Measurements from ENCODE around the gene GIPC1.
A peak's percentile ranks its signal among the peaks of the same experiment; 100 is the strongest.

The GIPC1 gene

DNA sequence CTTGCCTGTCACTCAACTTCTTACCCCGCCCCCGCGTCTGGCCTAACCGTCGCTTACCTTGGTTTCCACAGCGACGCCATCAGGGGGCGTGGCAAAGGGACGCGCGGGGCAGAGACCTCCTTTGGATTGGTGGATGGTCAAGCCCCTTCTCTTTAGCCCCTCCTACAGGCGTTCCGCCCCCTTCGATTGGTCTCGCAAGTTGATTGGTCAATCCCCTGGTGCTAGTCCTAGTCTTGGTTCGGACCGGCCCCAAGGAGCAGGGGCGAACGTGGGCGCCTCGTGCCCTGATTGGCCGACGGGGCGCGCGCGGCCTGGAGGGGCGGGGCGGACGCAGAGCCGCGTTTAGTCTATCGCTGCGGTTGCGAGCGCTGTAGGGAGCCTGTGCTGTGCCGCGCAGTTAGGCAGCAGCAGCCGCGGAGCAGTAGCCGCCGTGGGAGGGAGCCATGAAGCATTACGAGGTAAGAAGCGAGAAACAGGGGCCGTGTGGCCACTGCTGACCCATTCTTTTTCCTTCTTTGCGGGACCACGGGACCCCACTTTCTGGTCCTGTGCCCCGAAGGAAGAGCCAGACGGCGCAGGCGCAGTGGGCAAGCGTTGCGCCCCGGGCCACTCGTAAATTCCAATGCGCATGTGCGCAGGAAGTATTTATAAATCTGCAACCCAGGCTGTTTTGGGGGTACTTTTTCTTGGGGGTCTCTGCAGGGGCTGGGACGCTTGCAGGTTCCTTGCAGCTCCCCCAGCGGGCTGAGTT lies 33.5 kb upstream of the GIPC1 start, which contains the start of gene TECR:
TECR (plus strand) TSS at position 341 of the 751 bp plus-strand sequence; CDS start at position 444, 103 bp downstream.
- Histone ChIP-seq H3K27me3 (ENCODE audit: control insufficient read depth, insufficient read depth, low read length) (no peaks in the 10 kb centered on the region), H3K4me1 (ENCODE audit: control insufficient read depth, insufficient read depth, low read length) (no peaks in the 10 kb centered on the region), H3K9ac (ENCODE audit: low read length) (peak within 1 kb of the TSS; percentile 88), H3K4me3 (ENCODE audit: low read length) (peak within 1 kb of the TSS; percentile 92), H3K36me3 (ENCODE audit: control insufficient read depth, insufficient read depth, low read length) (no peaks in the 10 kb centered on the region), H3K27ac (ENCODE audit: low read depth, low read length) (peak within 1 kb of the TSS; percentile 87)

GRCh38 chr19:14528419-14529253 lies 32.7 kb upstream of the GIPC1 start:
- no peaks in the 10 kb centered on the region for H3K4me1 ChIP-seq (ENCODE audit: control insufficient read depth, insufficient read depth, low read length)
- no peaks in the 10 kb centered on the region for H3K27me3 ChIP-seq (ENCODE audit: control insufficient read depth, insufficient read depth, low read length)
- H3K36me3 ChIP-seq (ENCODE audit: control insufficient read depth, insufficient read depth, low read length) = no peaks in the 10 kb centered on the region
- no peak overlapping the region for H3K9ac ChIP-seq (ENCODE audit: low read length)
- peak overlapping the region; percentile 64 for H3K4me3 ChIP-seq (ENCODE audit: low read length)
- no peak overlapping the region for H3K27ac ChIP-seq (ENCODE audit: low read depth, low read length)

DNA sequence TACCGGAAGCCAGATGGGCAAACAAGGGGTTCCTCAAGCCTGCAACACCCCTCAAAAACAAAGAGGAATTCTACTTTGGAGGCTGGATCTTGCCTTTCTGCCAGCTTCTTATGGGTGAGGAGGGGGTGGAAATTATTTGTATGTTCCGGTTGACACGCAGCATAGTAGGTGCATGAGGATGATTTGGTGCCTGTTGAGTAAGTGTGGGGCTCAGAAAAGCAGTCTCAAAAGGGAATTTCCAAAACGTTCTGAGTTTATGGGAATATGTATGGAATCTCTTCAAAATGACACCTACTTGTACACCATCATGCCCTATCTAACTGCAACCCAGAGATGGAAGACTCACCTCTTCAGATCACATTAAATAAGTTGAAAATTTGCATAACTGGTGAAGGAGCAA lies 30.5 kb upstream of the GIPC1 start:
- Histone ChIP-seq H3K27ac (ENCODE audit: low read depth, low read length) (no peak overlapping the region), H3K27me3 (ENCODE audit: control insufficient read depth, insufficient read depth, low read length) (no peaks in the 10 kb centered on the region), H3K9ac (ENCODE audit: low read length) (no peak overlapping the region), H3K4me1 (ENCODE audit: control insufficient read depth, insufficient read depth, low read length) (no peaks in the 10 kb centered on the region), H3K36me3 (ENCODE audit: control insufficient read depth, insufficient read depth, low read length) (no peaks in the 10 kb centered on the region), H3K4me3 (ENCODE audit: low read length) (no peak overlapping the region)

- Histone ChIP-seq H3K36me3 (ENCODE audit: control insufficient read depth, insufficient read depth, low read length) (no peaks in the 10 kb centered on the region), H3K27me3 (ENCODE audit: control insufficient read depth, insufficient read depth, low read length) (no peaks in the 10 kb centered on the region), H3K27ac (ENCODE audit: low read depth, low read length) (no peak overlapping the region), H3K4me3 (ENCODE audit: low read length) (no peak overlapping the region), H3K4me1 (ENCODE audit: control insufficient read depth, insufficient read depth, low read length) (no peaks in the 10 kb centered on the region), H3K9ac (ENCODE audit: low read length) (no peak overlapping the region)
Observed at GRCh38 chr19:14525729-14526128, 29.8 kb upstream of the GIPC1 start.

- Histone ChIP-seq H3K36me3 (ENCODE audit: control insufficient read depth, insufficient read depth, low read length) (peaks cover 6% of the 10 kb centered on the region), H3K9ac (ENCODE audit: low read length) (no peak overlapping the region), H3K27me3 (ENCODE audit: control insufficient read depth, insufficient read depth, low read length) (no peaks in the 10 kb centered on the region), H3K4me1 (ENCODE audit: control insufficient read depth, insufficient read depth, low read length) (peaks cover 1% of the 10 kb centered on the region), H3K4me3 (ENCODE audit: low read length) (no peak overlapping the region), H3K27ac (ENCODE audit: low read depth, low read length) (no peak overlapping the region)
Observed at GRCh38 chr19:14520543-14520942, 24.6 kb upstream of the GIPC1 start.

GRCh38 chr19:14519860-14520407 lies 24.0 kb upstream of the GIPC1 start:
- H3K27me3 ChIP-seq (ENCODE audit: control insufficient read depth, insufficient read depth, low read length) = no peaks in the 10 kb centered on the region
- peaks cover 3% of the 10 kb centered on the region for H3K4me1 ChIP-seq (ENCODE audit: control insufficient read depth, insufficient read depth, low read length)
- H3K27ac ChIP-seq (ENCODE audit: low read depth, low read length) = no peak overlapping the region
- H3K36me3 ChIP-seq (ENCODE audit: control insufficient read depth, insufficient read depth, low read length) = peaks cover 11% of the 10 kb centered on the region
- no peak overlapping the region for H3K9ac ChIP-seq (ENCODE audit: low read length)
- H3K4me3 ChIP-seq (ENCODE audit: low read length) = no peak overlapping the region

DNA sequence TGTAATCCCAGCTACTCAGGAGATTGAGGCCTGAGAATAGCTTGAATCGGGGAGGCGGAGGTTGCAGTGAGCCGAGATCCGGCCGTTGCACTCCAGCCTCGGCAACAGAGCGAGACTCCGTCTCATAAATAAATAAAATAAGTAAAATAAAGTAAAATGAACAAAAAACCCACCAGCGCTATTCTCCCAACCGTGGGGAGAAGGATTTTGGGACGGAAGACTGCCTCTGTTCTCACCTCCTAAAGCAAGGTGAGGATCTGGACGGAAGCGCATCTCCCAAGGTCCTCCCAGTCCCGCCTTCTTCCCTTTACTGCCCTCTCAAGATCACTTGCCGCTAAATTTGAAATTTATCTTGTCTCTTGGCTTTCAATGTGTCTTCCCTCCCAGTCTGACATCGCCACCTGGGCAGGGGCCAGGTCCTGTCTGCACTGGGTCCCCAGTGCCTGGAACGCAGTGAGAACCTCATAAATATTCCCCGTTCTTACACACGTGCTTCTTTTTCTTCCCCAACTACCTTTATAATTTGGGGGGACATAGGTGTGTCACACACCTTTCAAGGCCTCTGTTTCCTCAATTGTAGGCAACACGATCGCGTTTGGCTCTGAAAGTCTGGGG lies 23.4 kb upstream of the GIPC1 start:
- Histone ChIP-seq H3K9ac (ENCODE audit: low read length) (no peak overlapping the region), H3K36me3 (ENCODE audit: control insufficient read depth, insufficient read depth, low read length) (peaks cover 15% of the 10 kb centered on the region), H3K4me3 (ENCODE audit: low read length) (no peak overlapping the region), H3K27ac (ENCODE audit: low read depth, low read length) (peak overlapping the region; percentile 87), H3K27me3 (ENCODE audit: control insufficient read depth, insufficient read depth, low read length) (no peaks in the 10 kb centered on the region), H3K4me1 (ENCODE audit: control insufficient read depth, insufficient read depth, low read length) (peaks cover 3% of the 10 kb centered on the region)

DNA sequence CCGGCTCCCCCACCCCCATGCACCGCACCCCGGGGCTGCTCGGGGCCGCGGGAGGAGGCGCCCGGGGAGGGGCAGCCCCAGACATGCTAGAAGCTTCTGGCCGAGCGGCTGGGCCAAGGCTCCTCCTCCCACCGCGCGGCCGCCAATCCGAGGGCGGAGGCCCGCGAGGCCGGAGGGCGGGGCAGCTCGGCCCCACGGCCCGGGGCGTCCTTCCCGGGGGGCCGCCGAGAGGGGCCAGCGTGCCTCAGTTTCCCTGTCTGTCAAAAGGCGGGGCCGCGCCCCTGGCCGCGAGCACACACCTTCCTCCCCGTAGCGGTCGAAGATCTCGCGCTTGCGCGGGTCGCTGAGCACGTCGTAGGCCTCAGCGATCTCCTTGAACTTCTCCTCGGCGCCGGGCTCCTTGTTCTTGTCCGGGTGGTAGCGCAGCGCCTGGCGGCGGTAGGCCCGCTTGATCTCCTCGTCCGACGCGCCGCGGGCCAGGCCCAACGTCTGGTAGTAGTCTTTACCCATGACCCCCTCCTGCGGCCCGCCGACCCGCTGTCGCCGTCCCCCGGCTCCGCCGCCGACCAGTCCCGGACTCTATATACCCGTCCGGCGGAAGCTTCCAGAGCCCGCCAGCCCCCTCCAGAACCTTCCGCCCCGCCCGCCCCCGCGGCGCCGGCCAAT lies 22.0 kb upstream of the GIPC1 start, which contains the start of gene DNAJB1:
DNAJB1 (minus strand) TSS at position 558 of the 666 bp plus-strand sequence; CDS start at position 510, 48 bp downstream.
- Histone ChIP-seq H3K27ac (ENCODE audit: low read depth, low read length) (peak within 1 kb of the TSS; percentile 92), H3K9ac (ENCODE audit: low read length) (peak within 1 kb of the TSS; percentile 71), H3K36me3 (ENCODE audit: control insufficient read depth, insufficient read depth, low read length) (peaks cover 17% of the 10 kb centered on the region), H3K4me1 (ENCODE audit: control insufficient read depth, insufficient read depth, low read length) (peaks cover 3% of the 10 kb centered on the region), H3K4me3 (ENCODE audit: low read length) (peak within 1 kb of the TSS; percentile 79), H3K27me3 (ENCODE audit: control insufficient read depth, insufficient read depth, low read length) (no peaks in the 10 kb centered on the region)

GRCh38 chr19:14517446-14517839 lies 21.5 kb upstream of the GIPC1 start:
- Histone ChIP-seq H3K9ac (ENCODE audit: low read length) (peak overlapping the region; percentile 71), H3K27ac (ENCODE audit: low read depth, low read length) (peak overlapping the region; percentile 92), H3K27me3 (ENCODE audit: control insufficient read depth, insufficient read depth, low read length) (no peaks in the 10 kb centered on the region), H3K4me3 (ENCODE audit: low read length) (peak overlapping the region; percentile 79), H3K36me3 (ENCODE audit: control insufficient read depth, insufficient read depth, low read length) (peaks cover 17% of the 10 kb centered on the region), H3K4me1 (ENCODE audit: control insufficient read depth, insufficient read depth, low read length) (peaks cover 3% of the 10 kb centered on the region)

GRCh38 chr19:14516746-14517438 lies 21.0 kb upstream of the GIPC1 start:
- H3K4me1 ChIP-seq (ENCODE audit: control insufficient read depth, insufficient read depth, low read length) = peaks cover 3% of the 10 kb centered on the region
- H3K36me3 ChIP-seq (ENCODE audit: control insufficient read depth, insufficient read depth, low read length) = peaks cover 17% of the 10 kb centered on the region
- H3K27ac ChIP-seq (ENCODE audit: low read depth, low read length) = peak overlapping the region; percentile 92

DNA sequence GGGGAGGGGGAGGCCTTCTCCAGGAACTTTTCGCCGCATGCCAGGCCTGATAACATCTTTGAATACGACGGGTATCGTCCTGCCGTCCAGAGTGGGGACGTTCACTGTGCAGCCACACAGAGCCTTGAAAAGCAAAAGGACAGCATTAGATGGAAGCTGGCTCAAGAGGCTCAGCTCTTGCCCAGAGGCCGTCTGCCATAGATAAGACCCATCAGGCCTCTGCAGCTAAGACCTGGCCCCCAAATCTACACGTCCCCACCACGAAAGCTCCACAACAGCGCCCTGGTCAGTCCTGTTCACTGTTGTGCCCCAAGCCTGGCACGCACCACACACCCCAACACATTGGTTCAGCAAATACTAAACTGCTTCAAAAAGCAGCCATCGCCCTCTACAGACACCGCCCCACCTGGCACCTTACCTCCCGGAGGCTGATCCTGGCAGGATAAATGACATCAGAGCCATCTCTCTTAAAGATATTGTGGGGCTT lies 20.2 kb upstream of the GIPC1 start:
- peaks cover 3% of the 10 kb centered on the region for H3K4me1 ChIP-seq (ENCODE audit: control insufficient read depth, insufficient read depth, low read length)
- H3K36me3 ChIP-seq (ENCODE audit: control insufficient read depth, insufficient read depth, low read length) = peaks cover 17% of the 10 kb centered on the region
- peak overlapping the region; percentile 79 for H3K4me3 ChIP-seq (ENCODE audit: low read length)
- H3K27me3 ChIP-seq (ENCODE audit: control insufficient read depth, insufficient read depth, low read length) = no peaks in the 10 kb centered on the region
- H3K27ac ChIP-seq (ENCODE audit: low read depth, low read length) = no peak overlapping the region
- H3K9ac ChIP-seq (ENCODE audit: low read length) = no peak overlapping the region

More at GRCh38 chr19:14516746-14517438, 21.0 kb upstream of the GIPC1 start:
- peak overlapping the region; percentile 71 for H3K9ac ChIP-seq (ENCODE audit: low read length)
- peak overlapping the region; percentile 79 for H3K4me3 ChIP-seq (ENCODE audit: low read length)
- H3K27me3 ChIP-seq (ENCODE audit: control insufficient read depth, insufficient read depth, low read length) = no peaks in the 10 kb centered on the region

Measured in rectal smooth muscle tissue (tissue), 1 donor.